ENCODE results near the gene ZNF236. TPM values are rescaled to one million over a fixed set of nuclear protein-coding genes. Genes with fewer than 3 reads are reported as not detected.
"Not testable (repeated sequence)": the region's sequence is repeated elsewhere in the genome, so short reads cannot be mapped to it uniquely, and the experiment has no call there.

Gene ZNF236
- total RNA-seq = 10 to 100 TPM; 11.7 to 12.1 TPM
- long read RNA-seq, partial matches to known transcripts = 1 of 3 reads
- long read RNA-seq, other reads (novel, unspliced or antisense) = 2 of 3 reads

- DNase-seq = peak; percentile 79
- ATAC-seq = peak; percentile 75 to 83
- intact Hi-C loops (cut with DNase I) = no loop called here
Measured at GRCh38 chr18:76822506-76823160, at the start of gene ZNF236. TSS of gene ZNF236 (plus strand) at chr18:76822557. CDS start at chr18:76822608, 51 bp downstream.

- intact Hi-C loops (cut with DNase I) = no loop called here
- no peak for ATAC-seq
Measured at GRCh38 chr18:76772665-76773064, 49.7 kb upstream of the ZNF236 start.

GRCh38 chr18:76777036-76777435, 45.3 kb upstream of the ZNF236 start:
- intact Hi-C loops (cut with DNase I); DNase-seq; ATAC-seq: not testable (repeated sequence)

More at GRCh38 chr18:76772665-76773064, 49.7 kb upstream of the ZNF236 start:
- no peak for DNase-seq

DNA sequence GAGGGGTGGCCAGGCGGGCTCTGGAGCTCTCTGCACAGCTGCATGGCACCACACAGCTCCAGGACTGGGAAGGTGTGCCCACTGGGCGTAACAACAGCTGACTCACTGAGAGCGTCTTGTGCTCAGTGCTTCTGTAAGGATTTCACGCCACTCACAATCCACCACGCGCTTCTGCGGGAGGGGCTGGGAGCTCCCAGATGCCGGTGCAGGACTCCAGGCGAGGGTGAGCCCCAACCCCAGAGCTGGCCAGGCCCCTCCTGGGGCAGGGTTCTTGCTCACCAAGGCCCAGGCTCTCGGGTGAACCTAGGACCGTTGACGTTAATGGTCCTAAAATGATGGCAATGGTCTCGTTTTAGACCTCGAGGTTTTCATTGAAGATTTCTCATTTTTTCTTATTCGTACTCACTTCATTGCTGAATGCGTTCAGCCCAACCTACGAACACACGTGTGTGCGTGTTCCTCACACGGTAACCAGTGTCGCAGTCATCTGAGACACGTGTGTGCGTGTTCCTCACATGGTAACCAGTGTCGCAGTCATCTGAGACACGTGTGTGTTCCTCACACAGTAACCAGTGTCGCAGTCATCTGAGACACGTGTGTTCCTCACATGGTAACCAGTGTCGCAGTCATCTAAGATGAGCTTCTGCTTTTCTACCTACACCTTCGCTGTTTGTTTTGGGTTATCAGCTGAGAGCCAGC, 38.4 kb upstream of the ZNF236 start:
- no peak for ATAC-seq
- DNase-seq = no peak
- intact Hi-C loops (cut with DNase I) = no loop called here

- intact Hi-C loops (cut with DNase I) = no loop called here
- ATAC-seq (no peak), DNase-seq (no peak)
Measured at GRCh38 chr18:76785872-76786271, 36.5 kb upstream of the ZNF236 start.

- DNase-seq (no peak), ATAC-seq (no peak)
- intact Hi-C loops (cut with DNase I) = no loop called here
Measured at GRCh38 chr18:76788571-76789317, 33.6 kb upstream of the ZNF236 start.

DNA sequence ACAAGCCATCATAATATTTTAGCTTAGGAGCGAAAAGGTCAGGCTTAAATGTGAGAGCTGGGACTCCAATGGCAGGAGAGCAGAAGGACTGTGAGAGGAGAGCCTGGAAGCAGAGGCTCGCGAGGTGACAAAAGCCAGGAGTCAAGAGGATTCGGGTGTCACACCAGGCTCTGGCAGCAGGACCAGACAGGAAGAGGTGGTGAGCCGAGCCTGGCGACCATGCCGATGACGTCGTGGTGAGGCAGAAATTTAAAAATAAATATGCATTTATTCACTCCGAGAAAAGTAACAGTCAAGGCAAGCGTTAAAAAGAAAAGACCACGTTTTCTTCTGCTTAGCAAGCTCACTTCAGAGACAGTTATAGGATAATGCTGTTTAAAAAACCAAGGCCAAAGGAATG, 31.3 kb upstream of the ZNF236 start:
- DNase-seq = no peak
- peak in 1 of 2 donors; percentile 38 for ATAC-seq
- intact Hi-C loops (cut with DNase I) = no loop called here

- no peak for ATAC-seq
- DNase-seq = no peak
- intact Hi-C loops (cut with DNase I) = no loop called here
Measured at GRCh38 chr18:76791642-76792041, 30.7 kb upstream of the ZNF236 start.

DNA sequence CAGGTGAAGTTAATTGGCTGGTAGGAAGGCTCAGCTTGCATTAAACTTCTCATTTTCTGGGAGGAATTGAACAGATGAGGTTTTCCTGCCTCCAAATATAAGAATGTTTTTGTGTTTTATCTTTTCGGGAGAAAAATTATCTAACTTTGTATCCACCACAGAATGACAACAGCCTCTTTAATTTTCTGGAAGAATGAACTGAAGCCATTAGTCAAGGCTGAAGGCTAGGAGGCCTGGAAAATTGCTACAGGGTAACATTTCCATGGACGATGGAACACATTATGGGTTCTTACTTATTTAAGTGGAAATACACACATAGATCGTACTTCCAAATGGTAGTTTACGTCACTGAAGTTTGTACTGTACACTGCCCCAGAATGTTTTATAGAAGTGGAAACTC, 28.0 kb upstream of the ZNF236 start:
- intact Hi-C loops (cut with DNase I) = no loop called here
- ATAC-seq (no peak), DNase-seq (no peak)

DNA sequence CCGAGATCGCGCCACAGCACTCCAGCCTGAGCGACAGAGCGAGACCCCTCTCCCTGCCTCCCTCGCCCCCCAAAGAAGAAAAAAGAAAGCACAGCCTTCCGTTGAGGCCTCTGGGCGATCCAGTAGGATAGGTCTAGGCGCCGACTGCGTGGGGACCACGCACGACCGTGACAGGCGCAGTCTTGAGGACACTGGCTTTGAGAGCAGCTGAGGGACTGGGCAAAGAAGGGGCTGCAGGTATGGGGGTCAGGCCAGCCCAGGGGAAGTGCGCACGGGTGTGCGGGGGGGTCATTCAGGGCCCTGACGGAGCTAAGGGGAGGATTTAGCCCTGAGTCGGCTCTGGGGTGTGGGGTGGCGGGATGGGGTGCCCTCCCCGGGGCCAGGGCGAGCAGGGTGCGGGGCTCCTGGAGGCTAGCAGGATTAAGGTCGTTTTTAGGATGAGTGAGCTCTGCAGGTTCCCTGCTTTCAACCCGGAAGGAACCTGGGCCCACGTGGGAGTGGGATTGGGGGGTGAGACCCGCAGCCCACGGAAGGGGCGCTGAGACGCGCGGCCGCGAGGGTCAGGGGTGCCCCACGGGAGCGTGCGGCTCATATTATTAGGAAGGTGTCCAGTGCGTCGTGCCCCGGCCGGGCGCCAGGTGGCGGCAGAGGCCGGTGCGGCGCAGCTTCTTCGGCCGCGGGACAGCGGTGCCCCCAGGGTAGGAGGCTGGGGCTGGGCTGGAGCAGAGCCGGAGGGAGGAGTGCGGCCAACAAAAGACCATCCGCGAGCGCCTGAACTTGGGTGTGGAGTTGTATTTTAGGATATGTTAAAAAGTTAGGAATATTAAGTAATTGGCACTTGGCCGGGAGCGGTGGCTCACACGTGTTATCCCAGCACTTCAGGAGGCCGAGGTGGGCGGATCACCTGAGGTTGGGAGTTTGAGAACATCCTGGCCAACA, 20.5 kb upstream of the ZNF236 start:
- DNase-seq (peak; percentile 67), ATAC-seq (peak; percentile 96)
- intact Hi-C loops (cut with DNase I) = loop anchor here in 1 of 2 donors (5.0 to 10.0 kb wide), 4 partner anchors 75 to 903 kb away; no protein-coding TSS in a partner anchor

DNA sequence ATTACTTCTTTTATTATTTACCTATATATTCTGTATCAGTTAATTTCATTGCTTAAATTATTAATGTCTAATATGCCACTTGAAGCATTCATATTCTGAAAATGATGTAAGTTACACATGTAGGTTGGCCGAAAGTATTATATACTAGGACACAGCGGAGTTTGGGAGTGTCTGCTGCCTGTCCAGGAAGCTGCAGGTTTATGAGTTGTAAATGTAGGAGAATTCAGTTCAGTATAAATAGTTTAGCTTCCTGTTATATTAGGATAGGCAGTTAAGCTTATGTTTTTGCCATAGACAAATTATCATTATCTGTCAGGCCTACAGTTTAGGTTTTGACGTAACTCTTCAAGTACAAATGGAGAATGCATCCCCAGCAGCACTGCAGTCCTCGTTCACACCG, 18.9 kb upstream of the ZNF236 start:
- intact Hi-C loops (cut with DNase I) = loop anchor here in 1 of 2 donors (5.0 to 10.0 kb wide), 4 partner anchors 74 to 901 kb away; no protein-coding TSS in a partner anchor
- ATAC-seq = no peak
- DNase-seq = no peak

DNA sequence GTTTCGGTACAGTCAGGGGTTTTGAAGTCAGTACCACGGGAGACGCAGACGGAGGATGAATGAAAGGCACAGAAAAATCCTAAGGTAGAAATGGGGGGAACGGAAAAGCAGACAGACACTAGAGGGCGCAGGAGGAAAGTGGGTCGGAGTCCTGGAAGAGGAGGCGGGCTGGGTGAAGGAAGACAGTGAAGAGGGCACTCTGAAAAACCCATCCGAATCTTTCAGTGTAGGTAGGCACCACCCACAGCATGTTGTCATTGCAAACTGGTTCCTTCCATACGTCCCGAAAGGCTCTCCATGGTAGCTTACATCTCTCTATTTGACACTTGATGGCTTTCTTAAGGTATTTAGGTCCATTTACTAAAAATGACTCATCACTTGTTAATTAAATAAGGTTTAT, 18.5 kb upstream of the ZNF236 start:
- intact Hi-C loops (cut with DNase I) = loop anchor here in 1 of 2 donors (5.0 to 10.0 kb wide), 4 partner anchors 73 to 901 kb away; no protein-coding TSS in a partner anchor
- peak; percentile 59 for DNase-seq
- peak; percentile 63 to 66 for ATAC-seq

DNA sequence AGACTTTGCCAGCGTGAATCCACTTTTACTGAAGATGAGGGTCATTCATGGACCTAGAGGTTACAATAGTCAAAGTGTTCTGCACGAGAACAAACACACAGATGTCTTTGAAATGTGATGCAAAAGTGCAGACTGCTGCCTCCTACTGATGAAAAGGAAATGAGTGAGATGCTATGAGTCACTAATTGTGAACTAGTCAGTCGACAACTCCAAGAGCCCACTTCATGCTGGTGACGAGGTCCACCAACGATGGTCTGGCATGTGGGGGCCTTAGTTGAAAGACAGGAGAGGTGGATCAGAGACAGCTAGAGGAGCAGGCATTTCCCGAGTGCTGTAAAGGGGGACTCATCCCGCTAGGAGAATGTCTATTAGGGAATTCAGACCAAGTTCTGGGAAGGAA, 17.1 kb upstream of the ZNF236 start:
- no peak for DNase-seq
- intact Hi-C loops (cut with DNase I) = loop anchor here in 1 of 2 donors (10.0 kb wide), 2 partner anchors 180 to 900 kb away; no protein-coding TSS in a partner anchor
- ATAC-seq = no peak

DNA sequence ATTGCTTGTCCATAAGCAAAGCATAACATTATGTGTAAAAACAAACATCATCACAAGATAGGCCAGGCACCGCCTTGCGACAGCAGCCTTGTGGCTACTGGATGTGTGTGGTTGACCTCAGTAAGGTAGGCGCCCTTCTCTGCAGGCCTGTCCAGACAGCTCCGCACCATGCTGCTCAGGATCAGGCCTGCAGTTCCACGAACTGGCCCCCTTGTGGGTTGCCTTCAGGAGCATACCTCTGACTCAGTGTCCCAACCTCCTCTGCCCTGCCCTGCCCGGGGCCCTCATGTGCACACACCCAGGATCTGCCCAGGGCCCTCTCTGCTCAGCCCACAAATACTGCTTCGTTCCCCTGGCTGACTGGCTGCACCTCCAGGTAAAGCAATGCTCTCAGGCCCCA, 16.1 kb upstream of the ZNF236 start:
- no peak for DNase-seq
- no peak for ATAC-seq
- intact Hi-C loops (cut with DNase I) = loop anchor here in 1 of 2 donors (10.0 kb wide), 2 partner anchors 178 to 898 kb away; no protein-coding TSS in a partner anchor

- DNase-seq = no peak
- ATAC-seq = no peak
- intact Hi-C loops (cut with DNase I) = loop anchor here in 1 of 2 donors (10.0 kb wide), 2 partner anchors 176 to 896 kb away; no protein-coding TSS in a partner anchor
Measured at GRCh38 chr18:76808561-76808960, 13.8 kb upstream of the ZNF236 start.

- DNase-seq; intact Hi-C loops (cut with DNase I); ATAC-seq: not testable (repeated sequence)
Measured at GRCh38 chr18:76811530-76811929, 10.8 kb upstream of the ZNF236 start.

DNA sequence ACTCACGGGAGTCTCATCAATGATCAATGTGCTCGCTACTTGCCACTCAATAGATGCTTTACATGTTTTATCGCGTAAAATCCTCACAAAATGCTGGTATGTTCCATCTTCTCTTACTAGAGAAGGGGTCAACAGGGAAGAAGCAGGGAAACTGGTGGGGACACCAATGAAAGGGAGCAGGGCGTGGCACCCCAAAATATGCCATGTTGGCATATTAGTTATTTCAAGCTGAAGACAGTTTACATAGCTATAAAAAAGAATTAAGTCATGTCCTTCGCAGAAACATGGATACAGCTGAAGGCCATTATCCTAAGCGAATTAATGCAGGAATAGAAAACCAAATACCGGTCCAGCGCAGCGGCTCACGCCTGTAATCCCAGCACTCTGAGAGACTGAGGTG, 8.1 kb upstream of the ZNF236 start:
- ATAC-seq (no peak), DNase-seq (no peak)
- intact Hi-C loops (cut with DNase I) = no loop called here

DNA sequence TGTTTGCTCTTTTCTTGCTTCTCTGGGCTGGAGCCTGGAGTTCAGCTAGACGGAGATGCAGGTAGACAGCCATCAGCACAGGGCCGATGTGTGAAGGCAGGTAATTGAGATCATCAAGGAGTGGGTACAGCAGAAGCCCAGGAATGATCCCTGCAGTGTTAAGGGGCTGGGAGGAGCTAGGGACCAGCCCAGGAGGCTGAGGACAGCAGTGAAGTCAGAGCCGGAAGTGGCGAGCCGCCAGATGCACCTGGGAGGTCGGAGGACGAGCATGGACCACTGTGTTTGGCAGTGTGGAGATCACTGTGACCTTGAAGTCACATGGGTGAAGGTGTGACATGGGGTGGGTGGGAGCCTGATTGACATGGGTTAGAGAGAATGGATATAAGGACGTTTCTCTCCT, 6.2 kb upstream of the ZNF236 start:
- intact Hi-C loops (cut with DNase I) = no loop called here
- ATAC-seq = no peak
- no peak for DNase-seq
